ENCODE measurements around the gene CEP350. TPM values are rescaled to one million over a fixed set of nuclear protein-coding genes. Genes with fewer than 3 reads are reported as not detected.
"Not testable (repeated sequence)": the region's sequence is repeated elsewhere in the genome, so short reads cannot be mapped to it uniquely, and the experiment has no call there.

The CEP350 gene
- total RNA-seq, 1 experiment from 2014 or later: 54.7 TPM

GRCh38 chr1:179984101-179984500 is 29.5 kb downstream of the CEP350 start:
- no peak for DNase-seq (ENCODE audit: extremely low read depth, low read depth)

DNA sequence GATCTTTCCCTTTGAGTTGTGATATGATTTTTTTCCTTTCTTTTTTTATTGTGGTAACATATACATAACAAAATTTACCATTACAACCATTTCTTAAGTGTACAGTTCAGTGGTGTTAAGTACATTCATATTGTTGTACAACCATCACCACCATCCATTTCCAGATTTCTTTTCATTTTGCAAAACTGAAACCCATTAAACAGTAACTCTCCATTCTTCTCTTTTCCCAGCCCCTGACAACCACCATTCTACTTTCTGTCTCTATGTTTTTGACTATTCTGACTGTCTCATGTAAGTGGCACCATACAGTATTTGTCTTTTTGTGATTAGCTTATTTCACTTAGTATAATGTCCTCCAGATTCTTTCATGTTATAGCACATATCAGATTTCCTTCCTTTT is 30.3 kb downstream of the CEP350 start:
- no peak for DNase-seq (ENCODE audit: extremely low read depth, low read depth)

DNA sequence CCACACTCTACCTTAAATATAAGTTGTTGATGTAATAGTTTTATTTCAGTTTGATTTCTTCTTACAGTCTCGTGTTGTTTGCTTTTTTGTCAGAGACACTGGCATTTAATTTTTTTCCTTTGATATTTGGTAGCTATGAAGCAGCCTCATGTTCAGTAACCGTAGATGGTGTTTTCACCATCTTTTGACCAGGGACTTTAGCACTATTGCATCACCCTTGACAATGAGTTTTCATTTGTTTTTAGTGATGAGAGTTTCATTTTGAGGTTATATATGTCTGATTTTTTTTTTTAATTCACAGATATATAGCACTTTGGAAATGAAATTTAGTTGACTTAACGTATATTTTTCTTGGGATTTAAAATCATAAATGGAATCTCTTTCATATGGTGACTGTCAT is 36.2 kb downstream of the CEP350 start:
- no peak for DNase-seq (ENCODE audit: extremely low read depth, low read depth)

GRCh38 chr1:179995576-179995975 is 41.0 kb downstream of the CEP350 start:
- DNase-seq (ENCODE audit: extremely low read depth, low read depth): no peak

DNA sequence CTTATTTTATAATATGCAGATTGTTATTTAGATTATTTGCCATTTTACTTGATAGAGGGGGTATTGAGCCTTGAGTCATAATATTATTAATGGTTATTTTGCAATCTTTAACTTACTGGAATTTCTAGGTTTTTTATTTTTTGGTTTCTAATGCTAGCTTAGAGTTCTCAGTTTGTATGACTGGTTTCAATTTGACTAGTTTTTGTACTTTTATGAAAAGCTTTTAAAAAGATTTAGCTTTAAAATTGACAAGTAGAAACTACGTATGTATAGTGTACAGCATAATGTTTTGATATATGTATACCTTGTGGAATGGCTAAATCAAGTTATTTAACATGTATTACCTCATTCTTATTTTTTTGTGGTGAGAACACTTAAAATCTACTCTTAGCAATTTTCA is 41.5 kb downstream of the CEP350 start:
- no peak for DNase-seq (ENCODE audit: extremely low read depth, low read depth)

DNA sequence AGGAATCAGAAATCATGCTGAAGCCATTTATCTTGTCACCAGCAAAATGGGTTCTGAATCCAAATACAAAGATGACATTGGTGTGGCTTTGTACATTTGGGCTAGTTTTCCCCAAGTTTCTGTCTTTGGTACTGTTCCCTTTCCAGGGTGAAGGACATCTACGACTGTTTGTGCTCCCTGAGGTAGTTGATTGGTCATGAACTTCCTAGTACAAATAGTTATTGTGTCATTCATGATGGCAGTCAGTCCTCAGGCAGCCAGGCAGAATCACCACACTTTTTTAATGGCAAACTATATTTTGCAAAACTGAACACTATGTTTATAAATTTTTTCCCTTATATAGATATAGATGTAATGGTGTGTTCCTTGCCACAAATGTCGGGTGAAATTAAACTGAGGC is 46.0 kb downstream of the CEP350 start:
- DNase-seq (ENCODE audit: extremely low read depth, low read depth): no peak

- DNase-seq (ENCODE audit: extremely low read depth, low read depth): no peak
Observed at GRCh38 chr1:180002437-180002836, 47.8 kb downstream of the CEP350 start.

GRCh38 chr1:180003026-180003695 is 48.6 kb downstream of the CEP350 start:
- DNase-seq (ENCODE audit: extremely low read depth, low read depth): no peak

GRCh38 chr1:180006762-180007161 is 52.2 kb downstream of the CEP350 start:
- not testable (repeated sequence) for DNase-seq (ENCODE audit: extremely low read depth, low read depth)

- no peak for DNase-seq (ENCODE audit: extremely low read depth, low read depth)
Observed at GRCh38 chr1:180020017-180020416, 65.4 kb downstream of the CEP350 start.

DNA sequence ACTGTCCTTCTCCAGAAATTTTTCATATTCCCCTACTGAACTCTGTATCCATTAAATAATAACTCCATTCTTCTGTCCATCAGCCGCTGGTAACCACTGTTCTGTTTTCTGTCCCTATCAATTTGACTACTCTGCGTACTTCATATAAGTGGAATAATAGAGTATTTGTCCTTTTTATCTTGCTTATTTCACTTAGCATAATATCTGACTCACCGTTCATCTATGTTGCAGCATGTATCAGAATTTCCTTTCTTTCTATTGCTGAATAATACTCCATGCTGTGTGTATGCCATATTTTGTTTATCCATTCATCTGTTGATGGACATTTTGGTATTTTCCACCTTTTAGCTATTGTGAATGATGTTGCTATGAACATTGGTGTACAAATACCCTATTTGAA is 71.9 kb downstream of the CEP350 start:
- peak; percentile 13 for DNase-seq (ENCODE audit: extremely low read depth, low read depth)

DNA sequence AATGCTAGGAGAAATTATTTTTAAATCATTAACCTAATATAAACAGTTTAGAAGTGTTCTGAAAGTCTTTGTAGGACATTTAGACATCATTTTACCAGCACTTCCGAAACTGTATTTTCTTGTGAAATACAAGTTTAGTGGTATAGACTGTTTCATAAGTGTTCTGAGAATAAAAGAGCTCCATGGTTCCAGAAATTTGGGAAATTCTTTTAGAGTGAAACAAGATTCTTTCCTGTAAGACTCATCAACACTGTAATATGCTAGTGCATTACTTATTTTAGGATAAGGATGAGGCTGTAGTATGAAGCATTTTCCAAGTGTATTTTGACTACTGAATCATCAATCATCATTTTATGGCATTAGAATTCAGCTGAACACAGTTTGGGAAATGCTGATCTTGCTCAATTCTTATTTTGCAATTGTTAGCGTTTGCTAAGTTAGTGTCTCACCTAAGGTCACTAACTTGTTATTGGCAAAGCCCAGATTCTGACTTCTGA is 73.4 kb downstream of the CEP350 start:
- no peak for DNase-seq (ENCODE audit: extremely low read depth, low read depth)

DNA sequence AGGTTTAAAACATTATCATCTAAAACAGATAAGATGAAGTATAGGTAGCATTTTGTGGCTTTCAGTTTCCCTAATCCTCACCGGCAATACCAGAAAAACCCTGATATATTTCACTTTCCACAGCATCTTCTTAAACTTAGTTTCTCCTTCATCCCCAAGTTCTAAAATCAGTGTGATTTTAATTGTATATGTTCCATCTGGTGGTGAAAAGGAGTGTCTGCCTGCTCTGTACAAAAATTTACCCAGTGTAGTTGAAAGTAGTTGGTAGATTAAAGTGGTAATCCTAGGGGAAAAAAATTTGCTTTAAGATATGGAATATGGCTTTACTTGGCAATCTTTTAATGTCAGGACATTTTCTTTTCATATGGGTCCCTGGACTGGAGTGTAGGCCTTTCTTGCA is 74.3 kb downstream of the CEP350 start:
- DNase-seq (ENCODE audit: extremely low read depth, low read depth): no peak

DNA sequence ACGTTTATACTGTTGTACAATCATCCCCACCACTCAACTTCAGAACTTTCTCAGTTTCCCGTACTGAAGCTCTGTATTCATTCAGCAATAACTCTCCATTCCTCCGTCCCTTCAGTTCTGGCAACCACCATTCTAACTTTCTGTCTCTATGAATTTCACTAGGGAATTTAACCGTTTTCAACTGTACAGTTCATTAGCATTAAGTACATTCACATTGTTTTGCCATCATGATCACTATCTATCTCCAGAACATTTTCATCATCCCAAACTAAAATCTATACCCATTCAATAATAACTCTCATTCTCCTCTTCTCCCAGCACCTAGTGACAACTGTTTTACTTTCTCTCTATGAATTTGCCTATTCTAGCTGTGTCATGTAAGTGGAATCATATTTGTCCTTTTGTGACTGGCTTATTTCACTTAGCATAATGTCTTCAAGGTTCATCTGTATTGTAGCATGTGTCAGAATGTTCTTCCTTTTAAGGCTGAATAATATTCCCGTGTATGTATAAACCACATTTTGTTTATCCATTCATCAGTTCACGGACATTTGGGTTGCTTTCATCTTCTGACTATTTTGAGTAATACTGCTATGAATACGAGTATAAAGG is 75.0 kb downstream of the CEP350 start:
- DNase-seq (ENCODE audit: extremely low read depth, low read depth): no peak

GRCh38 chr1:180031664-180032063 is 77.1 kb downstream of the CEP350 start:
- no peak for DNase-seq (ENCODE audit: extremely low read depth, low read depth)

- no peak for DNase-seq (ENCODE audit: extremely low read depth, low read depth)
Observed at GRCh38 chr1:180033390-180033789, 78.8 kb downstream of the CEP350 start.

- peak; percentile 3 for DNase-seq (ENCODE audit: extremely low read depth, low read depth)
Observed at GRCh38 chr1:180040034-180040433, 85.4 kb downstream of the CEP350 start.

- no peak for DNase-seq (ENCODE audit: extremely low read depth, low read depth)
Observed at GRCh38 chr1:180041582-180041981, 87.0 kb downstream of the CEP350 start.

- no peak for DNase-seq (ENCODE audit: extremely low read depth, low read depth)
Observed at GRCh38 chr1:180042988-180043622, 88.5 kb downstream of the CEP350 start.

GRCh38 chr1:180043785-180044184 is 89.2 kb downstream of the CEP350 start:
- no peak for DNase-seq (ENCODE audit: extremely low read depth, low read depth)

GRCh38 chr1:180046674-180047073 is 92.1 kb downstream of the CEP350 start:
- DNase-seq (ENCODE audit: extremely low read depth, low read depth): no peak
